Neutrophil (primary cell): ENCODE data around the gene COL4A6.

Experiments
- H3K27ac ChIP-seq: fragments of 200-600 bp; sonication (generic); 2 replicates; pipeline ENCODE4 v1.5.1; 2016; ENCODE audit warnings: mild to moderate bottlenecking, moderate library complexity
- H3K27me3 ChIP-seq: fragments of 200-600 bp; sonication (generic); 2 replicates; pipeline ENCODE4 v1.6.0; 2016; ENCODE audit warnings: mild to moderate bottlenecking
- H3K36me3 ChIP-seq: fragments of 200-600 bp; sonication (generic); 2 replicates; pipeline ENCODE4 v1.5.1; 2017
- H3K4me1 ChIP-seq, 2 experiments: fragments of 200-600 bp in 1 of 2; sonication (generic) in 1 of 2; 1 replicate in 1 of 2; 2 replicates in 1 of 2; pipeline versions ENCODE4 v1.5.1 to v1.6.1; 2013 to 2016; ENCODE audit warnings: low read depth in 1 of 2, low read length in 1 of 2, mild to moderate bottlenecking in 1 of 2, moderate library complexity in 1 of 2; ENCODE audit not compliant: control insufficient read depth in 1 of 2, insufficient read depth in 1 of 2
- H3K4me3 ChIP-seq, 2 experiments: fragments of 200-600 bp in 1 of 2; sonication (generic) in 1 of 2; 1 replicate in 1 of 2; 2 replicates in 1 of 2; pipeline ENCODE4 v1.5.1; 2013 to 2016; ENCODE audit warnings: low read depth in 1 of 2, low read length in 1 of 2, mild to moderate bottlenecking in 1 of 2, moderate library complexity in 1 of 2
- H3K9me3 ChIP-seq: fragments of 200-600 bp; sonication (generic); 2 replicates; pipeline ENCODE4 v1.5.1; 2016
- CTCF ChIP-seq: fragments of 200-600 bp; sonication (generic); IDR thresholded peaks from 2 replicates; pipeline ENCODE4 v1.5.1; 2016; ENCODE audit warnings: antibody characterized with exemption

The COL4A6 gene

GRCh38 chrX:108323751-108324150 lies 114.5 kb downstream of the COL4A6 start:
- no peak for TF ChIP-seq CTCF
- no peaks in the 10 kb centered on the region for H3K27me3 ChIP-seq
- H3K36me3 ChIP-seq, result no peaks in the 10 kb centered on the region
- no peak overlapping the region for H3K4me3 ChIP-seq
- H3K9me3 ChIP-seq, result no peaks in the 10 kb centered on the region
- H3K4me1 ChIP-seq, result no peaks in the 10 kb centered on the region
- H3K27ac ChIP-seq, result no peak overlapping the region

GRCh38 chrX:108322234-108322633 lies 116.0 kb downstream of the COL4A6 start:
- H3K9me3 ChIP-seq, result no peaks in the 10 kb centered on the region
- H3K27ac ChIP-seq, result no peak overlapping the region
- no peaks in the 10 kb centered on the region for H3K27me3 ChIP-seq
- TF ChIP-seq CTCF, result no peak
- H3K36me3 ChIP-seq, result no peaks in the 10 kb centered on the region
- H3K4me1 ChIP-seq, result no peaks in the 10 kb centered on the region
- H3K4me3 ChIP-seq, result no peak overlapping the region

- Histone ChIP-seq H3K36me3 (no peaks in the 10 kb centered on the region), H3K9me3 (no peaks in the 10 kb centered on the region), H3K27ac (no peak overlapping the region), H3K27me3 (no peaks in the 10 kb centered on the region), H3K4me3 (no peak overlapping the region), H3K4me1 (no peaks in the 10 kb centered on the region)
- TF ChIP-seq CTCF, result no peak
Measured at GRCh38 chrX:108316456-108316855, 121.8 kb downstream of the COL4A6 start.

- Histone ChIP-seq H3K27me3 (no peaks in the 10 kb centered on the region), H3K36me3 (no peaks in the 10 kb centered on the region), H3K27ac (no peak overlapping the region), H3K4me1 (no peaks in the 10 kb centered on the region), H3K9me3 (no peaks in the 10 kb centered on the region), H3K4me3 (no peak overlapping the region)
- TF ChIP-seq CTCF, result no peak
Measured at GRCh38 chrX:108313669-108314068, 124.6 kb downstream of the COL4A6 start.

- Histone ChIP-seq H3K4me1 (no peaks in the 10 kb centered on the region), H3K27ac (no peak overlapping the region)
- TF ChIP-seq CTCF, result no peak
Measured at GRCh38 chrX:108312957-108313356, 125.3 kb downstream of the COL4A6 start.

GRCh38 chrX:108312011-108312410 lies 126.2 kb downstream of the COL4A6 start:
- no peak for TF ChIP-seq CTCF
- Histone ChIP-seq H3K4me1 (no peaks in the 10 kb centered on the region), H3K27me3 (no peaks in the 10 kb centered on the region), H3K4me3 (no peak overlapping the region), H3K36me3 (no peaks in the 10 kb centered on the region), H3K9me3 (no peaks in the 10 kb centered on the region), H3K27ac (no peak overlapping the region)

More at GRCh38 chrX:108312957-108313356, 125.3 kb downstream of the COL4A6 start:
- Histone ChIP-seq H3K27me3 (no peaks in the 10 kb centered on the region), H3K36me3 (no peaks in the 10 kb centered on the region), H3K4me3 (no peak overlapping the region), H3K9me3 (no peaks in the 10 kb centered on the region)
